ENCODE measurements around the gene GALC.

The GALC gene

GRCh38 chr14:87934185-87934584 lies 58.8 kb downstream of the GALC start:
- Histone ChIP-seq H3K4me2 (no peak overlapping the region), H3K27me3 (ENCODE audit: insufficient read depth, low read depth) (no peaks in the 10 kb centered on the region), H4K20me1 (ENCODE audit: insufficient read depth) (no peaks in the 10 kb centered on the region), H3K4me1 (ENCODE audit: low read depth, poor library complexity, severe bottlenecking) (no peaks in the 10 kb centered on the region), H3K4me3 (IDR thresholded peaks at IDR 0.05; ENCODE audit: insufficient read depth, low read depth, low read length) (no peak overlapping the region), H3K9ac (no peak overlapping the region), H3K79me2 (ENCODE audit: insufficient read depth, low read depth) (no peaks in the 10 kb centered on the region), H2AFZ (ENCODE audit: low read depth) (no peak overlapping the region), H3K36me3 (ENCODE audit: insufficient read depth) (no peaks in the 10 kb centered on the region), H3K27ac (no peak overlapping the region)
- TF ChIP-seq CTCF (conservative IDR thresholded peaks at IDR 0.05; ENCODE audit: low read depth, low read length), result no peak

- no peak for TF ChIP-seq CTCF (conservative IDR thresholded peaks at IDR 0.05; ENCODE audit: low read depth, low read length)
- Histone ChIP-seq H3K4me1 (ENCODE audit: low read depth, poor library complexity, severe bottlenecking) (no peaks in the 10 kb centered on the region), H4K20me1 (ENCODE audit: insufficient read depth) (no peaks in the 10 kb centered on the region), H3K9ac (no peak overlapping the region), H3K27me3 (ENCODE audit: insufficient read depth, low read depth) (no peaks in the 10 kb centered on the region), H3K79me2 (ENCODE audit: insufficient read depth, low read depth) (no peaks in the 10 kb centered on the region), H3K4me2 (no peak overlapping the region), H2AFZ (ENCODE audit: low read depth) (no peak overlapping the region), H3K36me3 (ENCODE audit: insufficient read depth) (no peaks in the 10 kb centered on the region), H3K27ac (no peak overlapping the region), H3K4me3 (IDR thresholded peaks at IDR 0.05; ENCODE audit: insufficient read depth, low read depth, low read length) (no peak overlapping the region)
These were observed 76.1 kb downstream of the GALC start for GRCh38 chr14:87916886-87917275.

GRCh38 chr14:87916103-87916885 lies 76.7 kb downstream of the GALC start:
- Histone ChIP-seq H3K27me3 (ENCODE audit: insufficient read depth, low read depth) (no peaks in the 10 kb centered on the region), H3K27ac (no peak overlapping the region)

GRCh38 chr14:87908550-87908949 lies 84.4 kb downstream of the GALC start:
- H3K9ac ChIP-seq, result no peak overlapping the region
- H3K36me3 ChIP-seq (ENCODE audit: insufficient read depth), result no peaks in the 10 kb centered on the region
- H3K4me2 ChIP-seq, result no peak overlapping the region
- no peaks in the 10 kb centered on the region for H3K79me2 ChIP-seq (ENCODE audit: insufficient read depth, low read depth)
- H3K27ac ChIP-seq, result no peak overlapping the region
- H2AFZ ChIP-seq (ENCODE audit: low read depth), result no peak overlapping the region
- H3K4me1 ChIP-seq (ENCODE audit: low read depth, poor library complexity, severe bottlenecking), result no peaks in the 10 kb centered on the region
- no peaks in the 10 kb centered on the region for H3K27me3 ChIP-seq (ENCODE audit: insufficient read depth, low read depth)
- no peak overlapping the region for H3K4me3 ChIP-seq (IDR thresholded peaks at IDR 0.05; ENCODE audit: insufficient read depth, low read depth, low read length)
- TF ChIP-seq CTCF (conservative IDR thresholded peaks at IDR 0.05; ENCODE audit: low read depth, low read length), result no peak
- H4K20me1 ChIP-seq (ENCODE audit: insufficient read depth), result no peaks in the 10 kb centered on the region

More at GRCh38 chr14:87916103-87916885, 76.7 kb downstream of the GALC start:
- Histone ChIP-seq H3K36me3 (ENCODE audit: insufficient read depth) (no peaks in the 10 kb centered on the region), H2AFZ (ENCODE audit: low read depth) (no peak overlapping the region), H3K9ac (no peak overlapping the region), H3K4me2 (no peak overlapping the region), H3K79me2 (ENCODE audit: insufficient read depth, low read depth) (no peaks in the 10 kb centered on the region), H4K20me1 (ENCODE audit: insufficient read depth) (no peaks in the 10 kb centered on the region), H3K4me3 (IDR thresholded peaks at IDR 0.05; ENCODE audit: insufficient read depth, low read depth, low read length) (no peak overlapping the region), H3K4me1 (ENCODE audit: low read depth, poor library complexity, severe bottlenecking) (no peaks in the 10 kb centered on the region)
- no peak for TF ChIP-seq CTCF (conservative IDR thresholded peaks at IDR 0.05; ENCODE audit: low read depth, low read length)

All from KMS-11 (cell line).